OCI-LY3 (cell line): ENCODE data around the gene NCDN.

Experiments
- EZH2phosphoT487 ChIP-seq: fragments of 200-600 bp; shearing (Covaris generic); IDR thresholded peaks from 2 replicates; pipeline ENCODE4 v1.6.1; 2018; ENCODE audit warnings: antibody characterized with exemption, mixed run types, low read depth
- TF ChIP-seq, protein P1 (sequence below): fragments of 200-600, 300-600 bp; sonication (generic); IDR thresholded peaks from 2 replicates; pipeline ENCODE4 v1.5.1; 2014; ENCODE audit warnings: antibody characterized with exemption, low read length, low read depth

DNA sequence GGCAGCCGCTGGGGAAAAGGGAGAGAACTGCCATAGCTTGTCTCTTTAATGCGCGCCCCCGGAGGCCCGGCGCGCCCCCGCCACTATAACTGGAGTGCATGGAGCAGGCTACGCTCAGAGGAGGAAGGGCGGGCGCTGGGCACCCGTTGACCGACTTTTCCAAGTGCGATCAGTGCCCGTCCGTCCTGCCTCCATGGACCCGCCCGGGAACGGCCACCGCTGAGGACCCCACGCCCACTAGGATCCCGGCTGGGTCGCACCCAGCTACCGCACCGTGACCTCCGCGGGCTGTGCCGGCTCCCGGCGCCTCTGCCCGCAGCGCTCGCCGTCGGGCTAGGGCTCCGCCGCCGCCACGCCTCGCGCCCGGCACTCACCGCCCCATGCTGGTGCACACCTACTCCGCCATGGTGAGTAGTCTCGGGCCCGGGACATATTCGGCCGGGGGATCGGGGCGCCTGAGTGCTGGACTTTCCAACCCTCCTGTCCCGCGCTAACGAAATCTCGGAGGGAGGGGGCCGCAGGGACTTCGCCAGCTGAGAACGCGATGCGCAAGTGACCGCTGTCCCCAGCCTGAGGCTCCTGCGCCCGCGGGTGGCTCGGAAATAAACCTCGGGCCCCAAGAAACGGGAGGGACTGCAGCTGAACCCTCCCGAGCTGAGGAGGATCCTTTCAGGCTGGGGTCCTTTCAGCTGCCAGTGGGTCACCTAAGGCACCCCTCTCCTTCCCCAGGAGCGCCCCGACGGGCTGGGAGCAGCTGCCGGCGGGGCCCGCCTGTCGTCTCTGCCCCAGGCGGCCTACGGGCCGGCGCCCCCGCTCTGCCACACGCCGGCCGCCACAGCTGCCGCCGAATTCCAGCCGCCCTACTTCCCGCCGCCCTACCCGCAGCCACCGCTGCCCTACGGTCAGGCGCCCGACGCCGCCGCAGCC lies 15.9 kb downstream of the NCDN start, which contains the start of gene TFAP2E:
- TF ChIP-seq, protein P1, sequence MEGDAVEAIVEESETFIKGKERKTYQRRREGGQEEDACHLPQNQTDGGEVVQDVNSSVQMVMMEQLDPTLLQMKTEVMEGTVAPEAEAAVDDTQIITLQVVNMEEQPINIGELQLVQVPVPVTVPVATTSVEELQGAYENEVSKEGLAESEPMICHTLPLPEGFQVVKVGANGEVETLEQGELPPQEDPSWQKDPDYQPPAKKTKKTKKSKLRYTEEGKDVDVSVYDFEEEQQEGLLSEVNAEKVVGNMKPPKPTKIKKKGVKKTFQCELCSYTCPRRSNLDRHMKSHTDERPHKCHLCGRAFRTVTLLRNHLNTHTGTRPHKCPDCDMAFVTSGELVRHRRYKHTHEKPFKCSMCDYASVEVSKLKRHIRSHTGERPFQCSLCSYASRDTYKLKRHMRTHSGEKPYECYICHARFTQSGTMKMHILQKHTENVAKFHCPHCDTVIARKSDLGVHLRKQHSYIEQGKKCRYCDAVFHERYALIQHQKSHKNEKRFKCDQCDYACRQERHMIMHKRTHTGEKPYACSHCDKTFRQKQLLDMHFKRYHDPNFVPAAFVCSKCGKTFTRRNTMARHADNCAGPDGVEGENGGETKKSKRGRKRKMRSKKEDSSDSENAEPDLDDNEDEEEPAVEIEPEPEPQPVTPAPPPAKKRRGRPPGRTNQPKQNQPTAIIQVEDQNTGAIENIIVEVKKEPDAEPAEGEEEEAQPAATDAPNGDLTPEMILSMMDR, result no peak
- TF ChIP-seq EZH2phosphoT487, result no peak
